K562 (cell line): ENCODE data around the gene FN1. TPM values are rescaled to one million over a fixed set of nuclear protein-coding genes. Genes with fewer than 3 reads are reported as not detected.

Experiments
- ATAC-seq: fragments of 200-7000 bp; cut with Tn5 transposase; 3 replicates; pipeline ENCODE4 v1.9.1; 2020; ENCODE audit warnings: moderate library complexity
- BruUV-seq: library from RNA; stranded (reverse); fragments of 400-500 nt; replicated peaks from 2 replicates; lab custom pipeline; 2021; lab: Mats Ljungman, UMichigan
- CTCF ChIA-PET: fragments of 300-600 bp; formaldehyde crosslinking; extraction: SDS; loops from one replicate; lab custom pipeline; 2021; ENCODE audit warnings: low intra/inter-chr PET ratio; lab: Yijun Ruan, JAX
- POLR2A ChIA-PET: fragments of 300-600, 350-650 bp; sonication (Branson Sonifier 250); formaldehyde crosslinking; extraction: SDS; loops from one replicate; lab custom pipeline; 2021; ENCODE audit warnings: antibody characterized with exemption, inconsistent platforms; lab: Yijun Ruan, JAX
- DNase-seq, 4 experiments: peaks; one replicate each; pipeline versions ENCODE4 v3.0.0 to v3.0.0-alpha.2; 2011 to 2018; ENCODE audit warnings: low spot score in 3 of 4, mixed read lengths in 3 of 4; ENCODE audit errors: extremely low read depth in 1 of 4
- FAIRE-seq: peaks from 2 replicates; lab custom pipeline; 2011; peaks lifted over from hg19 to GRCh38; lab: Jason Lieb, UNC
- H2AFZ ChIP-seq: 2 replicates; pipeline ENCODE4 v1.6.0; 2011; ENCODE audit warnings: low read depth, low read length, control low read depth, inconsistent platforms
- H3K27ac ChIP-seq: fragments of 200-600 bp; 3 replicates; pipeline ENCODE4 v1.8.0; 2011; ENCODE audit warnings: low read depth, mild to moderate bottlenecking, control low read depth, inconsistent platforms, low read length, moderate library complexity, mixed read lengths; ENCODE audit errors: extremely low read depth
- H3K27me3 ChIP-seq, 2 experiments: fragments of 300-600 bp in 1 of 2; 2 replicates in 1 of 2; 3 replicates in 1 of 2; pipeline versions ENCODE4 v1.6.0 to v1.8.0; 2011; ENCODE audit warnings: inconsistent platforms in 2 of 2, low read length in 2 of 2, mild to moderate bottlenecking in 1 of 2, mixed read lengths in 1 of 2, moderate library complexity in 1 of 2; ENCODE audit not compliant: control insufficient read depth in 2 of 2, insufficient read depth in 2 of 2
- H3K36me3 ChIP-seq: fragments of 300-600 bp; 3 replicates; pipeline ENCODE4 v1.8.0; 2011; ENCODE audit warnings: mild to moderate bottlenecking, low read length, inconsistent platforms; ENCODE audit not compliant: control insufficient read depth, insufficient read depth
- H3K4me1 ChIP-seq, 2 experiments: fragments of 200-600 bp in 1 of 2; replicated peaks in 1 of 2; 2 replicates in 1 of 2; 3 replicates in 1 of 2; pipeline versions ENCODE4 v1.5.1 to v1.8.0; 2011; ENCODE audit warnings: inconsistent platforms in 2 of 2, low read length in 2 of 2, mild to moderate bottlenecking in 1 of 2, mixed read lengths in 1 of 2, moderate library complexity in 1 of 2; ENCODE audit not compliant: control insufficient read depth in 2 of 2, insufficient read depth in 2 of 2
- H3K4me2 ChIP-seq: 2 replicates; pipeline ENCODE4 v1.6.1; 2011; ENCODE audit warnings: low read length, control low read depth, inconsistent platforms, mixed read lengths; ENCODE audit not compliant: insufficient read depth
- H3K4me3 ChIP-seq: fragments of 200-600 bp; sonication (generic), shearing (Covaris generic); 2 replicates; pipeline ENCODE4 v1.5.1; 2016; ENCODE audit warnings: control low read depth, inconsistent platforms
- H3K79me2 ChIP-seq: fragments of 200-600 bp; 3 replicates; pipeline ENCODE4 v1.8.0; 2011; ENCODE audit warnings: low read length, inconsistent platforms; ENCODE audit not compliant: control insufficient read depth, insufficient read depth
- H3K9ac ChIP-seq, 2 experiments: 2 replicates each; pipeline versions ENCODE4 v1.6.0 to v1.6.1; 2011; ENCODE audit warnings: low read depth in 2 of 2, low read length in 2 of 2, control low read depth in 1 of 2, inconsistent platforms in 1 of 2, mild to moderate bottlenecking in 1 of 2, mixed read lengths in 1 of 2; ENCODE audit not compliant: insufficient read depth in 1 of 2
- H3K9me1 ChIP-seq: one replicate; pipeline ENCODE4 v1.6.0; 2011; ENCODE audit warnings: inconsistent platforms, mild to moderate bottlenecking, low read length, moderate library complexity; ENCODE audit not compliant: control insufficient read depth, insufficient read depth
- H3K9me3 ChIP-seq: replicated peaks from 2 replicates; pipeline ENCODE4 v1.5.1; 2011; ENCODE audit warnings: low read depth, low read length, inconsistent platforms; ENCODE audit not compliant: control insufficient read depth, insufficient read depth
- H4K20me1 ChIP-seq: replicated peaks from 2 replicates; pipeline ENCODE4 v1.6.1; 2011; ENCODE audit warnings: low read length, inconsistent platforms, mixed read lengths; ENCODE audit not compliant: control insufficient read depth, insufficient read depth
- CEBPG ChIP-seq, 3 experiments: fragments of 200-800 bp in 1 of 3; sonication (Bioruptor generic) in 1 of 3; sonication (generic) in 1 of 3; formaldehyde crosslinking in 1 of 3; IDR thresholded peaks in 2 of 3; conservative IDR thresholded peaks in 1 of 3; 2 replicates each; pipeline versions ENCODE4 v1.6.1 to v1.8.0; 2016 to 2022; ENCODE audit warnings: missing compliant biosample characterization in 2 of 3, missing genetic modification characterization in 2 of 3, mild to moderate bottlenecking in 1 of 3, missing genetic modification reagents in 1 of 3
- CHAMP1 ChIP-seq: fragments of 450-650 bp; IDR thresholded peaks from 2 replicates; pipeline ENCODE4 v1.6.1; 2016; ENCODE audit warnings: mild to moderate bottlenecking
- DLX4 ChIP-seq: fragments of 250-450 bp; sonication (Bioruptor Pico); IDR thresholded peaks from 2 replicates; pipeline ENCODE4 v1.6.1; 2021; ENCODE audit warnings: mild to moderate bottlenecking
- E2F4 ChIP-seq: sonication (generic); formaldehyde crosslinking; IDR thresholded peaks from 2 replicates; pipeline ENCODE4 v1.8.0; 2022; ENCODE audit warnings: mild to moderate bottlenecking, low read depth, missing genetic modification reagents
- FUS ChIP-seq: fragments of 200-400 bp; formaldehyde crosslinking; optimal IDR thresholded peaks from 2 replicates; pipeline ENCODE3; 2017; ENCODE audit warnings: low read depth, low read length
- HNRNPH1 ChIP-seq: fragments of 200-400 bp; formaldehyde crosslinking; optimal IDR thresholded peaks from 2 replicates; pipeline ENCODE3; 2017; ENCODE audit warnings: low read depth, mild to moderate bottlenecking, low read length, moderate library complexity
- MAFK ChIP-seq: IDR thresholded peaks from 2 replicates; pipeline ENCODE4 v1.6.1; 2011; ENCODE audit warnings: low read length, improper control_type of control experiment
- MLX ChIP-seq, 2 experiments: fragments of 450-650 bp in 1 of 2; sonication (generic) in 1 of 2; formaldehyde crosslinking; conservative IDR thresholded peaks; 2 replicates each; pipeline versions ENCODE4 v1.4.0 to v1.8.1; 2020 to 2022; ENCODE audit warnings: mild to moderate bottlenecking in 1 of 2, missing genetic modification reagents in 1 of 2
- PURB ChIP-seq: sonication (generic); formaldehyde crosslinking; IDR thresholded peaks from 2 replicates; pipeline ENCODE4 v1.9.0; 2021; ENCODE audit warnings: low read depth, mild to moderate bottlenecking, missing genetic modification reagents
- SNAPC5 ChIP-seq: fragments of 250-450 bp; sonication (Bioruptor Pico); IDR thresholded peaks from 2 replicates; pipeline ENCODE4 v1.8.0; 2021; ENCODE audit warnings: moderate library complexity, mild to moderate bottlenecking, inconsistent platforms
- TAF15 ChIP-seq: fragments of 200-400 bp; formaldehyde crosslinking; IDR thresholded peaks from 2 replicates; pipeline ENCODE4 v1.6.1; 2017; ENCODE audit warnings: mild to moderate bottlenecking, low read depth, low read length, moderate library complexity
- U2AF1 ChIP-seq: fragments of 200-400 bp; formaldehyde crosslinking; optimal IDR thresholded peaks from 2 replicates; pipeline ENCODE3; 2017; ENCODE audit warnings: mild to moderate bottlenecking, low read depth, low read length, moderate library complexity
- U2AF2 ChIP-seq: fragments of 200-400 bp; formaldehyde crosslinking; optimal IDR thresholded peaks from 2 replicates; pipeline ENCODE3; 2017; ENCODE audit warnings: low read depth, mild to moderate bottlenecking, low read length
- ZKSCAN3 ChIP-seq: fragments of 250-450 bp; sonication (Bioruptor Pico); IDR thresholded peaks from 2 replicates; pipeline ENCODE4 v1.4.0; 2020
- ZNF124 ChIP-seq: sonication (generic); formaldehyde crosslinking; IDR thresholded peaks from 2 replicates; pipeline ENCODE4 v1.8.1; 2022; ENCODE audit warnings: missing genetic modification reagents
- ZNF212 ChIP-seq: fragments of 450-650 bp; formaldehyde crosslinking; IDR thresholded peaks from 2 replicates; pipeline ENCODE4 v1.4.0; 2020; ENCODE audit warnings: mild to moderate bottlenecking
- ZNF668 ChIP-seq: fragments of 250-450 bp; sonication (Bioruptor Pico); IDR thresholded peaks from 2 replicates; pipeline ENCODE4 v1.8.0; 2022; ENCODE audit warnings: mild to moderate bottlenecking, inconsistent platforms
- WGBS: fragments of 100-300 bp; shearing (Covaris generic); methylation state at CpG from one replicate; pipeline ENCODE4 v1.1.6; 2016; ENCODE audit warnings: low coverage, mixed read lengths; ENCODE audit not compliant: insufficient coverage; ENCODE audit errors: missing lambda C conversion rate; 5-methylcytosine and 5-hydroxymethylcytosine counted together
- in situ Hi-C: fragments of 300-500 bp; cut with MboI; formaldehyde crosslinking; loops from 4 replicates; pipeline ENCODE4 v1.15.0; 2018; ENCODE audit warnings: inconsistent platforms, mixed read lengths
- intact Hi-C: fragments of 100-400 bp; cut with micrococcal nuclease; formaldehyde crosslinking; loops from 2 replicates; pipeline ENCODE4 v1.14.2; 2022
- polyA plus RNA-seq, 8 experiments: library from polyadenylated mRNA; depleted of rRNA in 4 of 8; stranded (reverse) in 5 of 8; unstranded in 3 of 8; fragments of >200 nt; fragmentation: Nextera tagmentation in 2 of 8; fragmentation: Illumina TruSeq in 1 of 8; extraction: Ambion mirVana in 2 of 8; extraction: Trizol in 1 of 8; gene quantifications; 2 replicates each; pipeline versions ENCODE4 v1.2.1 to v1.2.3, GENCODE V29; 2011 to 2014; ENCODE audit warnings: inconsistent platforms in 1 of 8, missing spikeins in 1 of 8
- total RNA-seq, 7 experiments: library from RNA; depleted of rRNA in 6 of 7; stranded (reverse); fragments of >200 nt in 6 of 7; fragmentation: Illumina TruSeq in 2 of 7; extraction: Trizol in 2 of 7; gene quantifications; 2 replicates each; pipeline versions ENCODE4 v1.2.1 to v1.2.3, GENCODE V29; 2011 to 2021; ENCODE audit warnings: low replicate concordance in 1 of 7

The FN1 gene
- total and polyA plus RNA-seq, 9 of the 15 experiments (the other 6 are each of a cell fraction or from before 2014, with no cell fraction given): 7.4 to 19.1 (median 11.2) TPM

- H3K27me3 ChIP-seq: no peaks in the 10 kb centered on the region
- in situ Hi-C loops (no loop called here), intact Hi-C loops (loop anchor here (10.0 kb wide), 1 partner anchor 579 kb away; no protein-coding TSS in a partner anchor)
- ChIA-PET POLR2A (interaction anchor here (0.6 kb wide), 1 partner anchor 24 kb away, joined by 5 read pairs; no protein-coding TSS in a partner anchor), CTCF (no interaction called here)
- no peak overlapping the region for H2AFZ ChIP-seq
- no TSS peak for BruUV-seq
- no peak overlapping the region for H3K9ac ChIP-seq
- H3K79me2 ChIP-seq: no peaks in the 10 kb centered on the region
- 87% methylated on average over 7 of the region's 7 CpGs for WGBS
- H3K9me3 ChIP-seq: no peaks in the 10 kb centered on the region
- no peaks in the 10 kb centered on the region for H3K9me1 ChIP-seq
- H3K36me3 ChIP-seq: peaks cover 4% of the 10 kb centered on the region; the same call in 1 of the 3 replicates
- no peaks in the 10 kb centered on the region; a peak in 2 of 5 replicates for H3K4me1 ChIP-seq
- DNase-seq (no peak), FAIRE-seq (no peak), ATAC-seq (no peak)
- no peaks in the 10 kb centered on the region for H4K20me1 ChIP-seq
- H3K27ac ChIP-seq: no peak overlapping the region
- H3K4me3 ChIP-seq: no peak overlapping the region
- TF ChIP-seq ZNF124 (CRISPR knock-in tag) (no peak), CEBPG (CRISPR knock-in tag; IDR thresholded peaks at IDR 0.05) (no peak), CEBPG (tag; conservative IDR thresholded peaks at IDR 0.05 in 1 of 2, IDR thresholded peaks at IDR 0.05 in 1 of 2) (no peak), U2AF1 (no peak), SNAPC5 (CRISPR knock-in tag) (no peak), MLX (CRISPR knock-in tag; conservative IDR thresholded peaks at IDR 0.05) (no peak), MAFK (no peak), ZNF668 (CRISPR knock-in tag) (no peak), U2AF2 (no peak), ZKSCAN3 (CRISPR knock-in tag) (no peak), DLX4 (no peak), CHAMP1 (no peak), FUS (no peak), E2F4 (CRISPR knock-in tag) (no peak), HNRNPH1 (no peak), PURB (CRISPR knock-in tag) (no peak), ZNF212 (no peak), TAF15 (no peak)
- no peak overlapping the region for H3K4me2 ChIP-seq
These were observed 80.1 kb downstream of the FN1 start for GRCh38 chr2:215355801-215356200.
